GM23338 (cell line): ENCODE data around the gene ATOH8.

Source experiments
- POLR2AphosphoS5 ChIP-seq: IDR thresholded peaks from 2 replicates; pipeline ENCODE4 v1.6.1; 2016; ENCODE audit warnings: antibody characterized with exemption, low read depth
- REST ChIP-seq: IDR thresholded peaks from one replicate; pipeline ENCODE4 v1.6.1; 2018; ENCODE audit warnings: antibody characterized with exemption; ENCODE audit not compliant: unreplicated experiment
- TF ChIP-seq, protein P1 (sequence below), 2 experiments: fragments of 200-600 bp in 1 of 2; sonication (generic) in 1 of 2; conservative IDR thresholded peaks; 2 replicates each; pipeline versions ENCODE4 v1.5.1 to v1.6.1; 2016 to 2017; ENCODE audit warnings: antibody characterized with exemption in 2 of 2, low read depth in 2 of 2, mild to moderate bottlenecking in 2 of 2, moderate library complexity in 1 of 2

DNA sequence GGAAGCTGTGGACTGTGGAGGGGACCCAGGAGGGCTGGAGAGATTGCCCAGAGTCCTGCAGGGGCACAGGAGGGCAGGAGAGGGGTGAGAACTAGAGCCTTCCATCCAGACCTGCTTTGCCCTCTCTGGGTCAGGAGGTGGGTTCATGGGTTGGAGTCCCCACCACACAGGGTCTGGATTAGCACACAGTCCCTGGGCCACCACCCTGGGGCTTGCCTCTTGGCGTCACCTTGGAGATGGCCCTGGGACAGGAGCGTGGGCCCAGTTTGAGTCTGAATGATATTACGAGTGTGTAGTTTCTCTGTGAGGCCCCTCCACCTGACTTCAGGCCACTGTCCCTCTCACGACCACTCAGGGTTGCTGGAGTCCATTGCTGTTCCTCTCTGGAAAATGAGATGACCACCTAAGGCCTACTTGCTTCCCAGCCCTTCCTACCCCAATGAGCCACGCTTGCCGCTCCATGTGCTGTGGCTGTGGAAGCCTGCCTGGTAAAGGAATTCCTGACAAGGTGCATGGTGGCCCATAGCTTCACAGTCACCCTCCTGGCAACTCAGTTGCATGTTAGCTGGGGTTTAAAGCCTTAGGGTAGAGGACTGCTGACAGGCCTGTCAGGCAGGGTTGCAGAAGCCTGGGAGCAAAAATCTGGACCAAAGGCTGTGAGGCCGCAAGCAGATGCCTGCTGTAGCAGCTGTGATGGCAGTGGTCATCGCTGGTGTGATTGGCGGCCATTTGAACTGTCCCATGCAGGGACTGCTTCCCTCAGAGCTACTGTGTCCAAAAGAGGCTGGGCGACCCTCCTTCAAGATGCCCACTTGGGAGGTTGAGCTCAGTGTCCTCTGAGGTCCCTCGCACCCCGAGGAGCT is 14.2 kb downstream of the ATOH8 start:
- TF ChIP-seq, protein P1, sequence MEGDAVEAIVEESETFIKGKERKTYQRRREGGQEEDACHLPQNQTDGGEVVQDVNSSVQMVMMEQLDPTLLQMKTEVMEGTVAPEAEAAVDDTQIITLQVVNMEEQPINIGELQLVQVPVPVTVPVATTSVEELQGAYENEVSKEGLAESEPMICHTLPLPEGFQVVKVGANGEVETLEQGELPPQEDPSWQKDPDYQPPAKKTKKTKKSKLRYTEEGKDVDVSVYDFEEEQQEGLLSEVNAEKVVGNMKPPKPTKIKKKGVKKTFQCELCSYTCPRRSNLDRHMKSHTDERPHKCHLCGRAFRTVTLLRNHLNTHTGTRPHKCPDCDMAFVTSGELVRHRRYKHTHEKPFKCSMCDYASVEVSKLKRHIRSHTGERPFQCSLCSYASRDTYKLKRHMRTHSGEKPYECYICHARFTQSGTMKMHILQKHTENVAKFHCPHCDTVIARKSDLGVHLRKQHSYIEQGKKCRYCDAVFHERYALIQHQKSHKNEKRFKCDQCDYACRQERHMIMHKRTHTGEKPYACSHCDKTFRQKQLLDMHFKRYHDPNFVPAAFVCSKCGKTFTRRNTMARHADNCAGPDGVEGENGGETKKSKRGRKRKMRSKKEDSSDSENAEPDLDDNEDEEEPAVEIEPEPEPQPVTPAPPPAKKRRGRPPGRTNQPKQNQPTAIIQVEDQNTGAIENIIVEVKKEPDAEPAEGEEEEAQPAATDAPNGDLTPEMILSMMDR (conservative IDR thresholded peaks at IDR 0.05; ENCODE audit: low read depth in 2 of 2): no peak
- TF ChIP-seq REST (no peak), POLR2AphosphoS5 (no peak)
